CMK (cell line): Measurements from ENCODE around the gene CNTNAP2.
"Not testable (repeated sequence)": the region's sequence is repeated elsewhere in the genome, so short reads cannot be mapped to it uniquely, and the experiment has no call there.

Experiments
- DNase-seq: peaks from one replicate; pipeline ENCODE4 v3.0.0-alpha.2; 2010; ENCODE audit warnings: low read depth

The CNTNAP2 gene

DNA sequence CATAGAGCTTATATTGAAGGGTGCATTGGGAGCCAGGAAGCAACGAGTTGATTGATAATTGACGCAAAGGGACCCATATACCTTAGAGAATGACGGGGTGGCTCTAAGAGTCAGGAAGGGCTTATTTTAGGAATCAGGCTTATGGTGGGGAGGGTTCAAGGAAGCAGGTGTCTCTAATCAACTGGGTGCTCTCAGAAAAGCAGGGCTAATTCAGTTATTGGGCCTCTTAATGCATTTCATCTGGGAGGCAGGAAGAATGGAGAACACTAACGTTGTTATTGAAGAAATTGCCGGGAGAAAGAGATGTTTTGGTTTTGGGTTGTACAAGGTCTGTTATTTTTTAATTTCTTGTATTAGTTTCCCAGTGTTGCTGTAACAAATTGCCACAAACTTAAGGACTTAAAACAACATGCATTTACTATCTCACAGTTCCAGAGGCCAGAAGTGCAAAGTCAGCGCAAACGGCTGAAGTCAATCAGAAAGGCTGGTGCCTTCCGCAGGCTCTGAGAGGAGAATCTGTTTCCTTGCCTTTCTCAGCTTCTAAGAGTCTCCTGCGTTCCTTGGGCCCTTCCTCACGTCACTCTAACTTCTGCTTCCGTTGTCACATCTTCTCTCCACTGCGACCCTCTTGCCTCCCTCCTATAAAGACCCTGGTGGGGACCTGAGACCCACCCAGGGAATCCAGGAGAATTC is 2145.5 kb downstream of the CNTNAP2 start:
- no peak for DNase-seq

DNA sequence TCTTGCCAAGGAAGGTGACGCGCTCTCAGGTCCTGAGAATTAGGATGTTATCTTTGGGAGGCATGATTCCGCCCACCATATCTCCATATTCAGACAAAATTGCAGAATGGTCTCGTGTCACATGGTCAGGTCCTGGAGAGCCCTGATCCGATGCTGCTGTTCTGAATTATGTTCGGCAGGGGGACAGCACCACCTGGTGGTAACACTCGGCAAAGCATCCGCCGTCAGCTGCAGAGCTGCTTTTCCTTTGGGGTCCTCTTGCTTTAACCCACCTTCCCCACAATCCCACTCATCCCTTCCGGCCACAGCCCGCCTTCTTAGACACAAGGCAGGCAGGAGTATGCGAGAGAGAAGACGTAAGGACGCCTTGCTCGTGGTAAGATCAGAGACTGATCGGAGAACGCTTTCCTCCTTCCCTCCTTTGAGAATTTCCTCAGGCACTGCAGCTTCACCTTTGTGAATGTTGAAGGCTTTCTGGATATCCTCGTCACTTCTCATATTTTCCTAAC is 2146.2 kb downstream of the CNTNAP2 start:
- DNase-seq: peak; percentile 25

DNA sequence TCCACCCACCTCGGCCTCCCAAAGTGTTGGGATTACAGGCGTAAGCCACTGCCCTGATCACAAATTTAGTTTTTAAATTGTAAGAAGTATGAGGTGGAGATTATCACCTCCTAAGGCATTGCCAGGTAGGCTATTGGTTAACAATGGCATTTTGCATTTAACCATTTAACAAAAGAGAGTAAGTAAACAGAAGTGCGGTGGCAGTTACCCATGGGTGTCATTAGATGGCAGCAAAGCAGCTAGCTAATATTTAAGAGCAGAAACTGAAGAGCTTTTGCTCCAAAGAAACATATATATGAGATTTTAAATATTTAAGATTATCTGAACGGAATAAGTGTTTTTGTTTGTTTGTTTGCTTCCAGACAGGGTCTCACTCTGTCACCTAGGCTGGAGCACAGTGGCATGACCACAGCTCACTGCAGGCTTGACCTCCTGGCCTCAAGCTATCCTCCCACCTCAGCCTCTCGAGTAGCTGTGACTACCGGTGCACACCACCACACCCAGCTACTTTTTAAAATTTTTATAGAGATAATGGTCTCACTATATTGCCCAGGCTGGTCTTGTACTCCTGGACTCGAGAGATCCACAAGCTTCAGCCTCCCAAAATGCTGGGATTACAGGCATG is 2148.4 kb downstream of the CNTNAP2 start:
- DNase-seq: no peak

DNA sequence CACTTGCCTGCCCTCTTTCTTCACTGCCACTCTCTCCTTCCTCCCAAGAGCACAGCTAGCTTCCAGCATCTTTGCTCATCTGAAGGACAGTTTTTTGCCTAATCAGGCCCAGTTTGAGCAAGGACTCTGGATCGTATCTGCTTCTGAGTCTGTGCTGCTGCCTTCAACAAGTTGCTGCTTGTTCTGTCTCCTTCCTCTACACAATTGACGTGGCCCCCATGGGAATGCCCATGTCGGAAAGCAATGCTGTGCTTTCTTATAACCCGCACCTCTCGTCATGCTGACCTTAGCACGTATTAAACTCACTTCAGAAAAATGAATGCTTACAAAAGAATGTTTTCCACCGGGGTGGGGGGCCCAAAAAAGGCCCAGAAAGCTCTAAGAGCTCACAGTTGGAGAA is 2149.3 kb downstream of the CNTNAP2 start:
- no peak for DNase-seq

DNA sequence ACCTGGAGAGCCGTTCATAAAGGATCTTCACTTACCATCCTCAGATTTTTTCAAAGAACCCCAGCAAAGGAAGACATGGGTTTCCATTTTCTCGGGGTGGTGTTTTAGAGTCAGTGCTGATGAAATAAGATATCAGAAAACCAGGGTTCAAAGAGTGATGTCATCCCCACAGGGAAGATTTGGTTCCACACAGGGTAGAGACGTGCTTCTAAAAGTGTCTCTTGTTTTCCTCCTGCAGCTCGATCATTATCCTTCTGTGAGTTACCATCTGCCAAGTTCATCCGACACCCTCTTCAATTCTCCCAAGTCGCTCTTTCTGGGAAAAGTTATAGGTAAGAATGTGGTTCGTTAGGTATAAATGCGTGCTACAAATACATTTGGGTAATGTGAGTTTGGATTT is 2150.2 kb downstream of the CNTNAP2 start:
- no peak for DNase-seq

DNA sequence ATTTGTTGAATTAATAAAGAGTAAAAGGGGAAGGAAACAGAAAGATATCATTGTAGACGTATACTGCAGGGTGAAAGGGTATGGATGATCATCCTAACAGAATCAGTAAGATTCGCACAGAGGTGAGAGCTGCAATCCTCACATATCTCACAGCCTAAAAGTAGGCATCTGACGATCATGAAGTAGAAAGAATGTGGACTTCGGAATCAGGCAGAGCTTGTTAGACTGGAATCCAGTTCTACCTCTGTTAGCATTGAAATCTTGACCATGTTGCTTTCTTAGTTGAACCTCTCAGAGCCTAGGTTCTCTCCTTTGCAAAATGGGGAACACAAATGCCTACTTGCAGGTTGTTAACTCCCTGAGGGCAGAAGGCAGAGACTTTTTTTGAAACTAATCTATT is 2154.0 kb downstream of the CNTNAP2 start:
- no peak for DNase-seq

DNA sequence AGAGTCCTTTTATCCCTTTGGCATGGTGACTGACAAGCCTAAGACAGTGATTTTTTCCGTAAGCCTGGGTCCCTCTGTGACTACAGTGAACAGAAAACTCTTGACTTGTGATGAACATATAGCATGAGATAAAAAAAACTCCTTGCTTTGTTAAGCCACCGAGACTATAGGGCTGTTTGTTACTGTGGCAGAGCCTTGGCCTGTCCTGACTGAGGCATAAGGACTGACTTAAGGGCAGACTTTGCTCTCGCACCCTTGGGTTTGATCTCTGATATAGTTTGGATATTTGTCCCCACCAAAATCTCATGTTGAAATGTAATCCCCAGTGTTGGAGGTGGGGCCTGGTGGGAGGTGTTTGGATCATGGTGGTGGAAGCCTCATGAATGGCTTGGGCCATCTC is 2157.5 kb downstream of the CNTNAP2 start:
- DNase-seq: no peak

DNA sequence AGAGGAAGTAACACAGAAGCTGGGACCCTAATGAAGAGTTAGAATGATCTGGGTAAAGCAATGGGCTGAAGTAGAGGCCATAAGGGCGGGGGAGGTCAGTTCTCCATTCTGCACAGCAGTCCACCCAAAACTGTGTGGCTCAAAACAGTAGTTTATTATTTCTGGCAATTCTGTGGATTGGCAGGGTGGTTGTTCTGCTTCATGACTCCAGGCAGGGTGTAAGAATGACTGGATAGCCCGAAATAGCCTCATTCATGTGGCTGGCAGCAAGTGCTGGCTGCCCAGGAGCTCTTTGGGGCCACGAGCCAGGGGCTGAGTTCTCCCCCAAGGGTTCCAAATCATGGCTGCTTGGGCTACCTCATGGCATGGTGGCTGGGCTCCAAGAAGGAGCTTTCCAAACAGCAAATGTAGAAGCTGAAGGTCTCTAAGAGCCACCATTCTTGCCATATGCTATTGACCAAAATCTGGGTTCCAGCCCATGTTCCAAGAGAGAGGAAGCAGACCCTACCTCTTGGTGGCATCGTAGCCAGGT is 2158.8 kb downstream of the CNTNAP2 start:
- DNase-seq: no peak

DNA sequence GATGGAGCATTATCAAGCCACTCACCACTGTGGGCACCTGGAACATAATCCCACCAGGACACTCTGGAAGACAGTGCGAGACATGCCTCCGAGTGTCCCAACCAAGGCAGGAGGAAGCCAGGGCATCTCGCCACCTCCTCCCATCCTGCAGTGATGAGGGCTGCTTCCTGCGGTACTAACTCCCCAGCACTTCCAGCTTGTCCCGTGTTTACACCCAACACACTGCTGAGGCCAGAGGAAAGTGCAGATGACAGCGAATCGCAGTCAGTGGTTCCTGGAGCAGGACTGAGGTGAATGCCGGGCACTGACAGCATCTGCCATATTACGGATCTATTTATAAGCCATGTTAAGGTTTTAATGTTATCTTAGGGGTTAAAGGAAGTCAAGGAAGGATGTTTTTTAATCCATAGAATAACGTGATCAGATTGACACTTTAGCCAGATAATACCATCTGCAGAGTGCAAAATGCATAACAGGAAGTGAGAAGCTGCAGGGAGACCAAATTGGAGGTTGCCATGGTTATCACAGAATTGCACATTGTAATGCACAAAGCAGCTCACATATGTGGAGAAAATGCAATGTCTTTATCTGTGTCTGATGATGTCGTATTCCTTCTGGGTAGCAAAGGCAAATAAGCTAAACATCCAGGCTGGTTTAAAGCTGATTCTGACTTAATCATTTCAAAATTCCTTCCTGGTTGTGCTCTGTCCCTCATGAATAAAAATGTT is 2159.9 kb downstream of the CNTNAP2 start:
- DNase-seq: no peak

DNA sequence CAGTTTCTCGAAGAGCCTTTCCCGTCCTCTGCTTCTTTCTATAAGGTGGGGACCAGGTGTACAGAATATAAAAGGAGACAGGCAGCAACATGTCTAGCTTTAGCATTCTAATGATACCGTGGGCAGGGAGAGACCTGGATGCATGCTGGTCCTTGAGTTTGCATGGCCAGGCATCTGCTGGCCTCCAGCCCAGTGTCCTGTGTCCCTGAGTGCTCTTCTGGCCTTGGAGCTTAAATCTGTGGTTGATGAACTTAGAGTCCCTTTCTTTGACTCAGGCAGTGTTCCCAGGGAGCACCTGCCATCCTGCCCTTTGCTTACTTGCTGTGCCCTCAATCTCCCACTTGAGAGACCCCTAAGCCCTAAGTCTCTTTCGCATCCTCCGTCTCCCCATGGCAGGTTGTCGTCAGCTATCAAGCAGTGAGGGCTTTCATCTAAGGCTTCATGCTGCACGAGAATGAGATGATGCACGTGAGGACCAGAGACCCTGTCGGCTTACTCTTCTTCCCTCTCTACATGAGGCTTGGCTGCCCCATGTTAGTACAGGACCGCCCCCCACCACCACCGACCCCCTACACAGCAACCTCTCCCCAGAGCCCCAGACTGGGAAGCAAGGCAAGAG is 2160.6 kb downstream of the CNTNAP2 start:
- no peak for DNase-seq

DNA sequence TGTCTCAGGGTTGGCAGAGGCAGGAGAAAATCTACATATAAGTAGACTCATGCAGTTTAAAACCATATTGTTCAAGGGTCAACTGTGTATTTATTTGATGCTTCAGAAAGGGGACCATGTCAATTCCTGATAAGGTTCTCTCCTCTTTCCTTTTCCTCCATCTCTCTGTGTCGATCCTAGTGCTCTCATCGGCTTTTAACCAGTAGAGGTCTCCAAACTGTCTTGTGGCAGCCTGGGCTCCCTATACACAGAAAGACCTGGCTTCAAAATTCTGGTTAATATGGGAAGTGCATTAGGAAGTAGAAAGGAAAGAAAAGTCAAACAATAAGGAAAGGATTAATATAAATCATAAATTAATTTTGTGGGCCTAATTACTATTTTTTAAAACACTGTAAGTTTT is 2169.5 kb downstream of the CNTNAP2 start:
- no peak for DNase-seq

DNA sequence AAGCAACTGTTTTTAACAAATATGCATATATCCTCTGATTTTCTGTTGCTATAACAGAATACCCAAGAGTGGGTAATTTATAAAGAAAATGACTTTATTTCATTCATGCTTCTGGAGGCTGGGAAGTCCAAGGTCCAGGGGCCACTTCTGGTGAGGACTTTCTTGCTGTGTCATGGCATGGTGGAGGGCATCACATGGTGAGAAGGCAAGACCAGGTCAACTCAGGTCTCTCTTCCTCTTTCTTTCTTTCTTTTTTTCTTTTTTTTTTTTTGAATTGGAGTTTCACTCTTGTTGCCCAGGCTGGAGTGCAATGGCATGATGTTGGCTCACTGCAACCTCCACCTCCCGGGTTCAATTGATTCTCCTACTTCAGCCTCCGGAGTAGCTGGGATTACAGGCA is 2170.9 kb downstream of the CNTNAP2 start:
- DNase-seq: no peak

DNA sequence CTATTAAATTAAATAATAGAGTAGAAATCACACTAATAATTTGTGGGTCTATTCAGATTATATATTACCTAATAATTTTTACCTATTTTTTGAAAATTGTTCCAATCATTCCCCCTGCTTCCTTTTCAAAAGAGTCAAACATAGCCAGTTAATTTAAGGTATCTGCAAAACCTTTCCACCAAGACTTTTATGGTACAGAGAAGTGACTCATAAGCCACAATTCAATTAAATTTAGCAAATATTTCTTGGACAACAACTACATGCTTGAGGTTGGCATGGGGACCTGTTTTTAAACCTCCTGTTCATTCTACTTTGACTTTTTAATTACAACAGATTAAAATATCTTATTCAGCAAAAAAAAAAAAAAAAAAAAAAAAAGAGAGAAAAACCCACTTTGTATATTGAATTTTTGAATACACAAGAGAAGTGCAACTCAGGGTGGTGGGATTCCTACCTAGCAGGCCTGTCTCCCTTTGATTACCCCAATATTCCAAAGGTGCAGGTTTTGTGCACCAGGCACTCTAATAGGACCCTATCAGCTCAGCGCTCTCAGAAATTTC is 2172.1 kb downstream of the CNTNAP2 start:
- no peak for DNase-seq

DNA sequence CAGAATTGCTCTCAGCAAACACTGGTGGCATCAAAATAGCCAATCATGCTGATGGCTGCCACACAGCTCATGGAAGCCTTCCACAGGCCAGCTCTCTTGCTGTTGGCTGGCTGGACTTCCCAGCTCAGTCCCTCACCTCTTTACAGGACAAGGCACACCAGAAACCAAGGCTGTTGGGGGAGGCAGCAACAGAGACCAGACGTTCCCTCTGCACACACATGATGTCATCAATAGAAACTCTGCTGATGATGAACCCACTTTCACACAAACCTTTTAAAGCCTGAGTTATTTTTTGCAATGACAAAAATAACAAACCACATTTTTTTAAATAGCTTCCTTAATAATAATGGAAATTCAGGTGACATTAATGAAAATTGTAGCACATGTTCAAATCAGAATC is 2173.0 kb downstream of the CNTNAP2 start:
- DNase-seq: no peak

DNA sequence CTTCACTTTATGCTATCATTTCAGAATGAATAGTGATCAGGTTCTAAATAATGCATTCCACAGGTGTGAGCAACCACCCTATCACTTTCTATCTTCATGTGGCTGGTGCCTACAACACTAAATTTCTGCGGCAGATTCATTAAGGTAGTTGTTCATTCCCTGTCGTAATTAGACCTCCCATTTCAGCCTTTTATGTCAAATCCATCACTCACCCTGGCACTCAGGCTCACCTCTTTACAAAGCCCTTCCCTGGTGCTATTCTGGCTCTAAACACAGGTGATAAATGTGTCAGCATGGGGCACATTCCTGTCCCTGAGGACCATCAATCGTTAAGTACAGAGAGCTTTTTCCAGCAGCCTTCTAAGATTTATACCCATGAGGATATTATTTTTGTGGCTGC is 2173.9 kb downstream of the CNTNAP2 start:
- no peak for DNase-seq

DNA sequence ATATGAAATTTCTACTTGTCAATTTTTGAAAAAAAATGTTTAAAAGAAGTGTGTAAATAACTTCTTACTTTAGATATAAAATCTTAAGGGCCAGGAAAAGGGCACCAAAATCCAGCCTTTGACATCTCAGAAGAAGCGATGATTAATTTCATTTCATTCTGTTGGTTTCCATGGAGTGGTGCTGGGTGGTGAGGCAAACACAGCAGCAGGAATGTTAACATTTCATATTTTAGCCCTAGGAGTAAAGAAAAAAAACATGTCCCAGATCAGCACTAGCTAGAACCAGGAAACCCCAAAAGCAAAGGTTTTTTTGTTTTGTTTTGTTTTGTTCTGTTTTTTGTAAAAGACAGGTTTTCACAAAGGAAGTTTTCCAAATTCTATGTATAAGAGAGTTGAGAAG is 2175.2 kb downstream of the CNTNAP2 start:
- DNase-seq: no peak

DNA sequence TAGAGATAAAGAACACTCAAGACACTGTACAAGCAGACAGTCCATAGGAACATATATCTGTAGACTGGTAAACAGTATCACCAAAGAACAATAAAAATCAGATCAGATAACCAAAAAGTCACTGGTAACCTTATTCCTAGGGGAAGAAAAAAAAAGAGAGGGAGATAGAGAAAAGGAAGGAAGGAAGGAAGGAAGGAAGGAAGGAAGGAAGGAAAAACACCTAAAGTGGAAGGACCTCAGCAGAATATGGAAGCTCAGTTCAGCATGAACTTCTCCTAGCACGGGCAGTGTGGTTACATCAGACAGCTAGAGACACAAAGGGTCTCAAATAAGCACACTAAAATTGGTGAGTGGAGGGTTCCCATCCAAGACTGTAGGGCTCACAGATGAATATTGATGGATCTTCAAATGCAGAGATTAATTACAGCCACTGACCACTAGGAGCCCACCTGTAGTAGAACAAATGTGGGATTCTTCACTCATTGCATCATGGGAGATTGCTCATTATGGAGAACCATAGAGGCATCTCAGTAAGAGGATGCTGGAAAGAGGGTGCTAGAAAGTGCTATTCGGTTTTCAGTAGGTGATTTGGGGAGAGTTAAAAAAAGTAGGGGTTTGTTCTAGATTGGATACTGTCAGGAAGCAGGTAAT is 2180.5 kb downstream of the CNTNAP2 start:
- no peak for DNase-seq

DNA sequence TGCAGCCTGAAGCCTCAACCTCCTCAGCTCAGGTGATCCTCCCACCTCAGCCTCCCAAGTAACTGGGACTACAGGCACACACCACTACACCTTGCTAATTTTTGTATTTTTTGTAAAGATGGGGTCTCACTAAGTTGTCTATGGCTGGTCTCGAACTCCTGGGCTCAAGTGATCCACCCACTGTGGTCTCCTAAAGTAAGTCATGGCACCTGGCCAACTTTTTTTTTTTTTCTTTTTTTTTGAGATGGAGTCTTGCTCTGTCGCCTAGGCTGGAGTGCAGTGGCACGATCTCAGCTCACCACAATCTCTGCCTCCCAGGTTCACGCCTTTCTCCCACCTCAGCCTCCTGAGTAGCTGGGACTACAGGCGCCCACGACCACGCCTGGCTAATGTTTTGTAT is 2182.2 kb downstream of the CNTNAP2 start:
- not testable (repeated sequence) for DNase-seq

DNA sequence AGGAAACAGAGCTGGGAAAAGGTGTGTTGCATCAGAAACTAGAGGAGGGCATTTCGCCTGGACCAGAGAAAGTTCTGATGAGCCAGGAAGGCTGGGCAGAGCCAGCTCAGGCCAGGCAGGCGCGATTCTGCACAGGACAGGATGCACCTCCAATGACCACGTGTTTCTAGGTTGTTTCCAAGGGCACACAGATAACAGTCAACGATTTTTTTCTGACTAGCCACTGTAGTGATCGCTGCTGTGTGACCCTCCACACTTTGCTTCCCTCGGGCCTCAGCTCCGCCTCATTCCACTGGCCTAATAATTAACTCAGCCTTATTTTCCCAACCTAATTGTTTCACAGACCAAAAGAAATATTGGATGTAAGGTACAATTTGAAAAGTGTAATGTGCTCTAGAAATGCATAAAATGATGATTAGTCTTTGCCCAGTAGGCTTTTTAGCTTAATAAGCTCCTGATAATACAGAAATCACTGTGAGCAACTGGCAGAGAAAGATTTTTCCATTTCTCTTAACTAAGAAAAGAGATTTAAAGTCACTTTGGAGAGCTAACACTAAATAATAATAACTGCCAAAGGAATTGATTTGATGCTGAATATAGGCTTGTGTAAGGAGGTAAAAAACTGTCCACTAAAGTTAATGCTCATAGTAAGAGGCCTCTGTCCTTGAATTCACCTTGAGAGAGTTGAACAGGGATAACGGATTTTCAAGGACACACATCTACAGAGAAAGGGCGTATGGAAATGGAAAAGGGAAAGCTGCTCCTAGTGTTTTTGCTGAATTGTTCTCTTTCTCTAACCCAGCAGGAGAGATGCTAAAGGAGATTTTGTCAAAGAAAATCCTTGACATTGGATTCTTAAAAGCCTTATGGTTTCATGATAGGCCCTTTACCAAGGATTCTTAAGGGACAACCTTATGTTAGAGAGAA is 2183.0 kb downstream of the CNTNAP2 start:
- no peak for DNase-seq

DNA sequence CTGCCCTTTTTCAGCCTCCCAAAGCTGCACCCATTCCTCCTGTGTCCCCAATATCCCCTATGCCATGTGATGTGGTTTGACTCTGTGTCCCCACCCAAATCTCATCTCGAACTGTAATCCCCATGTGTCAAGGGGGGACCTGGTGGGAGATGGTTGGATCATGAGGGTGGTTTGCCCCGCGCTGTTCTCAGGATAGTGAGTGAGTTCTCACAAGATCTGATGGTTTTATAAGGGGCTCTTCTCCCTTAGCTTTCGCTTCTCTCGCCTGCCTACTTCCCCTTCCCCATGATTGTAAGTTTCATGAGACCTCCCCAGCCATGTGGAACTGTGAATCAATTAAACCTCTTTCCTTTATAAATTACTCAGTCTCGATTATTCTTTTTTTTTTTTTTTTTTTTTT is 2185.8 kb downstream of the CNTNAP2 start:
- DNase-seq: not testable (repeated sequence)
